ENCODE measurements around the gene EGFL7. TPM values are rescaled to one million over a fixed set of nuclear protein-coding genes. Genes with fewer than 3 reads are reported as not detected.

EGFL7 gene
- total and polyA plus RNA-seq, 2 of the 13 experiments (the other 11 are each of a cell fraction or from before 2014, with no cell fraction given), result 0.20 to 5.1 TPM

GRCh38 chr9:136619742-136620440 lies 42.8 kb upstream of the EGFL7 start (continued):
- TF ChIP-seq ZBTB33 (CRISPR knock-in tag; IDR thresholded peaks at IDR 0.05) (peak; percentile 36; the same call in 1 of the 2 replicates), ZNF512B (CRISPR knock-in tag; IDR thresholded peaks at IDR 0.05; ENCODE audit: borderline replicate concordance) (0 out of 2 replicates have a peak, but pooled peaks have one; percentile 47), FOXA3 (CRISPR knock-in tag; IDR thresholded peaks at IDR 0.05) (peak; percentile 80), IKZF5 (CRISPR knock-in tag; IDR thresholded peaks at IDR 0.05) (no peak; the same call in 1 of the 2 replicates), YY1 (IDR thresholded peaks at IDR 0.05; ENCODE audit: insufficient read depth, insufficient replicate concordance, low read depth, low read length) (peak; percentile 33), NCOR1 (IDR thresholded peaks at IDR 0.05; ENCODE audit: borderline replicate concordance, low read length) (0 out of 2 replicates have a peak, but pooled peaks have one; percentile 24), MYC (CRISPR knock-in tag; IDR thresholded peaks at IDR 0.05; ENCODE audit: borderline replicate concordance) (peak; percentile 63; the same call in 1 of the 2 replicates), ZNF280D (CRISPR knock-in tag; IDR thresholded peaks at IDR 0.05) (no peak), HDAC2 (CRISPR knock-in tag; IDR thresholded peaks at IDR 0.05) (peak; percentile 87), ZNF747 (CRISPR knock-in tag; IDR thresholded peaks at IDR 0.05; ENCODE audit: borderline replicate concordance) (peak; percentile 63; the same call in 1 of the 2 replicates), GABPB1 (CRISPR knock-in tag; IDR thresholded peaks at IDR 0.05) (peak; percentile 87), ZFP90 (CRISPR knock-in tag; IDR thresholded peaks at IDR 0.05; ENCODE audit: borderline replicate concordance) (peak; percentile 53; the same call in 1 of the 2 replicates), ZFP62 (CRISPR knock-in tag; IDR thresholded peaks at IDR 0.05) (no peak), ZNF180 (CRISPR knock-in tag; IDR thresholded peaks at IDR 0.05; ENCODE audit: borderline replicate concordance, low read depth) (no peak), HOXA3 (CRISPR knock-in tag; IDR thresholded peaks at IDR 0.05) (peak; percentile 78), HMGXB4 (CRISPR knock-in tag; IDR thresholded peaks at IDR 0.05; ENCODE audit: borderline replicate concordance in 1 of 2, low read depth in 1 of 2) (peak in 1 of 2 experiments; percentile 37; a peak in 1 of 4 replicates), SP5 (CRISPR knock-in tag; IDR thresholded peaks at IDR 0.05; ENCODE audit: borderline replicate concordance, low read depth) (peak; percentile 58)

All from HepG2 (cell line).